ENCODE measurements around the gene DCST2. TPM values are rescaled to one million over a fixed set of nuclear protein-coding genes. Genes with fewer than 3 reads are reported as not detected.
"Not testable (repeated sequence)": the region's sequence is repeated elsewhere in the genome, so short reads cannot be mapped to it uniquely, and the experiment has no call there.

DCST2 gene
- total and polyA plus RNA-seq, 11 donors = 0.14 to 0.65 (median 0.35) TPM; not detected in 1

- intact Hi-C loops (cut with DNase I) = no loop called here
- ATAC-seq (no peak), DNase-seq (peak in 1 of 5 donors; percentile 4)
- no peaks in the 10 kb centered on the region for H3K27me3 ChIP-seq
- no peak overlapping the region for H3K4me3 ChIP-seq
- no peaks in the 10 kb centered on the region for H3K9me3 ChIP-seq
- peaks cover 0 to 62% (median 44%) of the 10 kb centered on the region in 9 donors for H3K36me3 ChIP-seq
- no peak for TF ChIP-seq POLR2A (IDR thresholded peaks at IDR 0.05)
- no peak for TF ChIP-seq CTCF (IDR thresholded peaks at IDR 0.05)
- H3K4me1 ChIP-seq = peaks cover 0 to 10% (median under 1%) of the 10 kb centered on the region in 12 donors
- WGBS, 4 donors = 78 to 94% (median 83%) methylated on average over 3 of the region's 3 CpGs
- no peak overlapping the region for H3K27ac ChIP-seq
Observed at GRCh38 chr1:154989195-154989860, 44.3 kb downstream of the DCST2 start.

- Histone ChIP-seq H3K9me3 (no peaks in the 10 kb centered on the region), H3K36me3 (peaks cover 0 to 62% (median 44%) of the 10 kb centered on the region in 9 donors), H3K27me3 (no peaks in the 10 kb centered on the region), H3K27ac (no peak overlapping the region), H3K4me3 (no peak overlapping the region), H3K4me1 (peaks cover 0 to 19% (median 9%) of the 10 kb centered on the region in 12 donors)
- 85 to 89% (median 87%) methylated on average over 15 to 17 of the region's 17 CpGs for WGBS, 4 donors
- ATAC-seq (no peak), DNase-seq (peak in 1 of 5 donors; percentile 24)
- TF ChIP-seq POLR2A (IDR thresholded peaks at IDR 0.05) (no peak), CTCF (IDR thresholded peaks at IDR 0.05) (no peak)
- intact Hi-C loops (cut with DNase I) = no loop called here
Observed at GRCh38 chr1:154988058-154988954, 45.3 kb downstream of the DCST2 start.

GRCh38 chr1:154987326-154987725 is 46.3 kb downstream of the DCST2 start:
- Histone ChIP-seq H3K4me1 (peaks cover 3 to 23% (median 13%) of the 10 kb centered on the region in 12 donors), H3K27ac (no peak overlapping the region), H3K9me3 (no peaks in the 10 kb centered on the region), H3K36me3 (peaks cover 0 to 54% (median 44%) of the 10 kb centered on the region in 9 donors), H3K27me3 (no peaks in the 10 kb centered on the region), H3K4me3 (no peak overlapping the region)
- peak in 1 of 5 donors; percentile 49 for DNase-seq
- WGBS, 4 donors = 57 to 66% (median 63%) methylated on average over 6 of the region's 6 CpGs
- no peak for ATAC-seq
- intact Hi-C loops (cut with DNase I) = no loop called here
- TF ChIP-seq CTCF (IDR thresholded peaks at IDR 0.05) (no peak), POLR2A (IDR thresholded peaks at IDR 0.05) (no peak)

- intact Hi-C loops (cut with DNase I); H3K27ac ChIP-seq; H3K27me3 ChIP-seq; H3K4me3 ChIP-seq; ATAC-seq; DNase-seq; H3K9me3 ChIP-seq: not testable (repeated sequence)
- Histone ChIP-seq H3K4me1 (peaks cover 3 to 28% (median 14%) of the 10 kb centered on the region in 12 donors), H3K36me3 (peaks cover 0 to 52% (median 44%) of the 10 kb centered on the region in 9 donors)
- WGBS, 4 donors = 85 to 93% (median 89%) methylated on average over 4 of the region's 4 CpGs
Observed at GRCh38 chr1:154986736-154987135, 46.8 kb downstream of the DCST2 start.

All from heart left ventricle (tissue), 16 donors.